Activated CD8-positive, alpha-beta memory T cell treated with anti-CD3 and anti-CD28 coated beads for 36 hours (primary cell): ENCODE data around the gene THRAP3. TPM values are rescaled to one million over a fixed set of nuclear protein-coding genes. Genes with fewer than 3 reads are reported as not detected.

Source experiments
- CTCF ChIA-PET: fragments of 350-600 bp; sonication (Branson Sonifier 250); formaldehyde crosslinking; loops from one replicate; lab custom pipeline; 2021; ENCODE audit warnings: antibody characterized with exemption; lab: Charles Lee
- POLR2A ChIA-PET: fragments of 350-600 bp; sonication (Branson Sonifier 250); formaldehyde crosslinking; loops from one replicate; lab custom pipeline; 2021; ENCODE audit warnings: antibody characterized with exemption; lab: Charles Lee
- total RNA-seq, 2 experiments: library from RNA; stranded (reverse); gene quantifications; one replicate each; pipeline ENCODE4 v1.2.3, GENCODE V29; 2021

The THRAP3 gene
- total RNA-seq, 2 experiments from 2014 or later: 162 to 167 TPM

GRCh38 chr1:36274201-36274600 lies 50.0 kb downstream of the THRAP3 start:
- POLR2A ChIA-PET: no interaction called here

GRCh38 chr1:36276688-36277087 lies 52.4 kb downstream of the THRAP3 start:
- POLR2A ChIA-PET: interaction anchor here (0.7 kb wide), 1 partner anchor 117 kb away, joined by 4 read pairs; no protein-coding TSS in a partner anchor
- CTCF ChIA-PET: no interaction called here

More at GRCh38 chr1:36274201-36274600, 50.0 kb downstream of the THRAP3 start:
- CTCF ChIA-PET: interaction anchor here (0.7 kb wide), 1 partner anchor 32 kb away, joined by 5 read pairs; the partner anchor contains the start of gene SH3D21

- ChIA-PET POLR2A (no interaction called here), CTCF (interaction anchor here (0.9 kb wide), 1 partner anchor 83 kb away, joined by 3 read pairs; no protein-coding TSS in a partner anchor)
Observed at GRCh38 chr1:36279110-36279788, 55.0 kb downstream of the THRAP3 start.

- ChIA-PET POLR2A (no interaction called here), CTCF (interaction anchor here (0.9 kb wide), 1 partner anchor 83 kb away, joined by 3 read pairs; no protein-coding TSS in a partner anchor)
Observed at GRCh38 chr1:36279789-36280296, 55.6 kb downstream of the THRAP3 start.

- CTCF ChIA-PET: no interaction called here
Observed at GRCh38 chr1:36284061-36284460, 59.8 kb downstream of the THRAP3 start.

GRCh38 chr1:36284517-36284916 lies 60.3 kb downstream of the THRAP3 start:
- ChIA-PET CTCF (interaction anchor here (1.3 to 2.9 kb wide), 4 partner anchors 18 to 230 kb away, joined by 3 to 12 read pairs (median 6); partner anchors contain the start of gene TRAPPC3), POLR2A (no interaction called here)

More at GRCh38 chr1:36284061-36284460, 59.8 kb downstream of the THRAP3 start:
- POLR2A ChIA-PET: no interaction called here

GRCh38 chr1:36285443-36286101 lies 61.3 kb downstream of the THRAP3 start:
- POLR2A ChIA-PET: no interaction called here
- CTCF ChIA-PET: interaction anchor here (0.5 to 2.9 kb wide), 18 partner anchors 12 to 231 kb away, joined by 3 to 12 read pairs (median 4); partner anchors contain the start of genes SH3D21, THRAP3 and TRAPPC3

DNA sequence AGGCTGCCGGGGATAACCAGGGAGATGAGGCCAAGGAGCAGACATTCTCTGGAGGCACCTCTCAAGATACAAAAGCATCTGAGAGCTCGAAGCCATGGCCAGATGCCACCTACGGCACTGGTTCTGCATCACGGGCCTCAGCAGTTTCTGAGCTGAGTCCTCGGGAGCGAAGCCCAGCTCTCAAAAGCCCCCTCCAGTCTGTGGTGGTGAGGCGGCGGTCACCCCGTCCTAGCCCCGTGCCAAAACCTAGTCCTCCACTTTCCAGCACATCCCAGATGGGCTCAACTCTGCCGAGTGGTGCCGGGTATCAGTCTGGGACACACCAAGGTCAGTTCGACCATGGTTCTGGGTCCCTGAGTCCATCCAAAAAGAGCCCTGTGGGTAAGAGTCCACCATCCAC lies 62.6 kb downstream of the THRAP3 start:
- CTCF ChIA-PET: interaction anchor here (1.2 to 2.9 kb wide), 2 partner anchors 16 to 132 kb away, joined by 3 to 10 read pairs; no protein-coding TSS in a partner anchor

DNA sequence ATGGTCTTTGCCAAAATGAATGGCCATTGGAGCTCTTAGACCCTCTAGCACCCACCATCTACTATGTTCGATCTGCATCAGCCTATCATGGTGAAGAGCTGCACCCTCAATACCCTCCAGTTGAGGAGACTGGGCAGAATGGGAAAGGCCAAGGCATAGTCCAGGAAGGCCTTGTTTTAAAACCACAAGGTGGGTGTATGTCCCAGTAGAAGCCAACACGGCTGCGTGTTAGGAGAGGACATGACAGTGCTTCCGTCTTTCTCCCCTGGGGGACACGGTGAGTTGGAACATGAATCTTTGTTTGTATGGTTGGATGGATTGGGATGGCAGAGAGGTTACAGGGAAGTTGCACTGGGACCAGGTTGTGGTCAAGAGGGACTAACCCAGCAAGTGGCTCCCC lies 63.4 kb downstream of the THRAP3 start:
- CTCF ChIA-PET: interaction anchor here (0.6 to 2.9 kb wide), 4 partner anchors 12 to 138 kb away, joined by 3 to 10 read pairs (median 4); partner anchors contain the start of gene TRAPPC3
- POLR2A ChIA-PET: no interaction called here

More for the DNA sequence above, 62.6 kb downstream of the THRAP3 start:
- POLR2A ChIA-PET: no interaction called here

DNA sequence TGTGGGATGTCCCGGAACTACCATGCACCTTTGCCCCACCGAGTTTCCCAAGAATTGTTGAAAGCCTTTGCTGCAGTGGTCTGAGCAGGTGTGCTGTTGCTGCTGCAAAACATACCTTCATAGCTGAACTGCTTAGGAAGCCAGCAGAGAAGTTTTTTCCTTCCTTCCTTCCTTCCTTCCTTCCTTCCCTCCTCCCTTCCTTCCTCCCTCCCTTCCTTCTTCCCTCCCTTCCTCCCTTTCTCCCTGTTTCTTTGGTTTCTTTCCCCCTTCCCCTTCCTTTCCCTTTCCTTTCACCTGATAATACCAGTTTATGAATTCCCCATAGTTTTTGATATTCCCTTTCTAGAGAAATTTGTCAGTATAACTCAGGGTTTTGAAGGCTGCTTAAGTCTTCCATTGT lies 71.1 kb downstream of the THRAP3 start:
- POLR2A ChIA-PET: no interaction called here
- CTCF ChIA-PET: interaction anchor here (0.9 kb wide), 1 partner anchor 146 kb away, joined by 5 read pairs; the partner anchor contains the start of gene TRAPPC3

- ChIA-PET CTCF (interaction anchor here (1.2 kb wide), 1 partner anchor 11 kb away, joined by 3 read pairs; no protein-coding TSS in a partner anchor), POLR2A (no interaction called here)
Observed at GRCh38 chr1:36297062-36297461, 72.8 kb downstream of the THRAP3 start.

DNA sequence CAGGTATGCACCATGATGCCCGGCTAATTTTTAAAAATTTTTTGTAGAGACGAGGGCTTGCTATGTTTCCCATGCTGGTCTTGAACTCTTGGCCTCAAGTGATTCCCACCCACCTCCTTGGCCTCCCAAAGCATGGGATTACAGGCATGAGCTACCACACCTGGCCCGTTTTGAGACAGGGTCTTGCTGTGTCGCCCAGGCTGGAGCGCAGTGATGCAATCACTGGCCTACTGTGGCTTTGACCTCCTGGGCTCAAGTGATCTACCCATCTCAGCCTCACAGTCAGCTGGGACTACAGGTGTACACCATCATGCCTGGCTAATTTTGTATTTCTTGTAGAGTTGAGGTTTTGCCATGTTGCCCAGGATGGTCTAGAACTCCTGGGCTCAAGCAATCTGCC lies 74.4 kb downstream of the THRAP3 start:
- ChIA-PET POLR2A (interaction anchor here (0.6 kb wide), 1 partner anchor 12 kb away, joined by 4 read pairs; no protein-coding TSS in a partner anchor), CTCF (interaction anchor here (1.3 kb wide), 1 partner anchor 25 kb away, joined by 4 read pairs; the partner anchor contains the start of gene EVA1B)

DNA sequence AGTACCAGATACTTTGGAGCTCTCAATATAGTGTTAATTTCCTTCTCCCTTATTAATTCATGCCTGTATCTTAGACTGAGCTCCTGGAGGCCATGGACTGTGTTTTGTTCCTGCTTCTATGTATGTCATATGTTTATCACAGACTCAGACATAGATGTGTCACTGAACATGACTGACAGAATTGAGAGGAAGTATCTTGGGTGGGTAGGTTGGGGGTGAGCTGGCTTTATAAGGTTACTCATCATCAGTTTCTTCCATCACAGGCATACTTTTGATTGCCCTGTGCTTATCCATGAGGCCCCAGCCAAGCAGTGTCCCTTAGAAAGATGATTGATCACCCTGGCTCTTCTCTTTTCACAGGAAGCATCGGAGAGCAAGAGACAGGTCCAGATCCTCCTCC lies 76.3 kb downstream of the THRAP3 start:
- ChIA-PET POLR2A (interaction anchor here (0.8 to 1.0 kb wide), 2 partner anchors 77 to 151 kb away, joined by 4 read pairs; partner anchors contain the start of genes THRAP3 and TRAPPC3), CTCF (interaction anchor here (0.9 to 1.8 kb wide), 8 partner anchors 9 to 151 kb away, joined by 3 to 9 read pairs (median 4); partner anchors contain the start of genes MAP7D1 and TRAPPC3)

DNA sequence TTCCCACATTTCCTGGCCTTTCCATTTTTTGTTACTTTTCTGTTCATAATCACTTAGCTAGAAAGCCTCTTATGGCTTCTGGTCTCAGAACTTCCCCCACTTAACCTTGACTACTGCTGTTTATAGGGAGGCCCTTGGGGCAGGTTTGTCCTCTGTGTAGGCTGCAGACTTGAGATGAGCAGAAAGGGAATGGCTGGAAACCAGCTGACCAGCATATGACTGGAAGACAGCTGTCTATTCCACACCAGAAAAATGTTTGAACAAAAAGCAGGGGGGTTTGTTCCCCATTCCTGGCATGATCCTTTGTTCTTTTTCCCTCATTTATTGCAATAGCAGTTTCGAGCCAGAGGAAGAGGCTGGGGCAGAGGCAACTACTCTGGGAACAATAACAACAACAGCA lies 77.0 kb downstream of the THRAP3 start:
- ChIA-PET CTCF (interaction anchor here (1.2 to 1.8 kb wide), 4 partner anchors 16 to 152 kb away, joined by 3 to 9 read pairs (median 4); partner anchors contain the start of genes MAP7D1 and TRAPPC3), POLR2A (no interaction called here)

DNA sequence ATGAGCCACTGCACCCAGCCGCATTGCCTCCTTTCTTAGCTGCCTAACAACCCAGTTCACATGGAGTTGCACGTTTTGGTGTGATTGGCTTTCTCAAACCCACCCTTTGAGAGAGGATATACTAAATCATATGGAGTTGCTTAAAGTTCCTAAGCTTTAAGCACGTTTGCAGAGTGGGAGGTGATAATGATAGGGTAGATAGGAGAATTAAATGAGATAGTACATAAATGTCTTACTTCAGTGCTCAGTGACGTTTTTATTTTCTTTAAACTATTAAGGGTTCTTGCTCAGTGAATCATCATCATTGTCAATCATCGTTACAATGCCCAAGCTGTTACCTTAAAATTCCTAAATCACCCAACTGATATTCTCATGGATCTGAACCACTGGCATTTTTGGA lies 79.0 kb downstream of the THRAP3 start:
- CTCF ChIA-PET: interaction anchor here (0.8 to 2.6 kb wide), 2 partner anchors 17 to 169 kb away, joined by 3 to 10 read pairs; no protein-coding TSS in a partner anchor
- POLR2A ChIA-PET: no interaction called here

- ChIA-PET POLR2A (interaction anchor here (0.7 kb wide), 3 partner anchors 14 to 532 kb away, joined by 3 to 6 read pairs (median 4); no protein-coding TSS in a partner anchor), CTCF (interaction anchor here (0.7 to 2.6 kb wide), 3 partner anchors 18 to 169 kb away, joined by 3 to 10 read pairs (median 4); no protein-coding TSS in a partner anchor)
Observed at GRCh38 chr1:36303650-36304360, 79.6 kb downstream of the THRAP3 start.

DNA sequence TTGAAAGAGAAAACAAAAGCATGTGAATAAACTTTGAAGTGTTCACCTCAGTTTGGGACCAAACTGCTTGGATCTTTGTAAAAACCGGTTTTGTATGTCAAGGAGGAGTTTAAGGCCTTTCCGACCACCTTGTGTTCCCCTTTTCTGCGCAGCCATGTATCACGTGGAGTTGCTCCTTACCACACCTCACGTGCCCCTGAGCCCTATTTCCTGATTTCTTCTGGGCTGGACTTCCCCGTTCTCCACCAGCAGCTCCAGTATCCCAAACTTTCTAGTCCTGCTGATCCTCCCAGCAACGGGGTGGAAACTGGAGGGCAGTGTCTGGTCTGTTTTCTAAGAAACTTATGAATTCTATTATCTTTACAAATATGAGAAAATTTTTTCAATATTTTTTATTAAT lies 80.3 kb downstream of the THRAP3 start:
- POLR2A ChIA-PET: interaction anchor here (0.7 kb wide), 3 partner anchors 13 to 532 kb away, joined by 3 to 6 read pairs (median 4); no protein-coding TSS in a partner anchor
- CTCF ChIA-PET: interaction anchor here (0.7 kb wide), 1 partner anchor 68 kb away, joined by 4 read pairs; no protein-coding TSS in a partner anchor
